ENCODE data around the gene GAREM2. TPM values are rescaled to one million over a fixed set of nuclear protein-coding genes. Genes with fewer than 3 reads are reported as not detected.

Gene GAREM2
- polyA plus RNA-seq, 2 of the 4 experiments (the other 2 are of a cell fraction): 5.1 to 5.9 TPM

DNA sequence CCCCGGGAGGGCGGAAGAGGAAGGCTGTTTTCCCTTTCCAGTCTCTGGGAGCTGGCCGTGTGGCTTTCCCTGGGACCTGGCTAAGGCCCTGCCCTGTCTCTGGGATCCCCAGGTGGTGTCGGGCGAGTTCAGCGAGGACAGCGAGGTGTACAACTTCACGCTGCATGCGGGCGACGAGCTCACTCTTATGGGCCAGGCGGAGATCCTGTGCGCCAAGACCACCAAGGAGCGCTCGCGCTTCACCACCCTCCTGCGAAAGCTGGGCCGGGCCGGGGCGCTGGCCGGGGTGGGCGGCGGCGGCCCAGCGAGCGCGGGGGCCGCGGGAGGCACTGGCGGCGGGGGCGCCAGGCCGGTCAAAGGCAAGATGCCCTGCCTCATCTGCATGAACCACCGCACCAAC lies 11.2 kb downstream of the GAREM2 start:
- ChIA-PET POLR2A (interaction anchor here (0.6 to 1.0 kb wide), 2 partner anchors 9 to 789 kb away, joined by 4 to 9 read pairs; no protein-coding TSS in a partner anchor), CTCF (interaction anchor here (0.6 to 5.4 kb wide), 43 partner anchors 10 to 394 kb away, joined by 3 to 77 read pairs (median 4); partner anchors contain the start of genes ASXL2, GAREM2, HADHA and HADHB)
- DNase-seq (ENCODE audit: low read depth in 1 of 2, low spot score in 1 of 2) (no peak), ATAC-seq (no peak), FAIRE-seq (no peak)
- Histone ChIP-seq H3K4me1 (peaks cover 11% of the 10 kb centered on the region; the same call in 2 of the 3 replicates), H3K4me3 (no peak overlapping the region), H3K27ac (peak overlapping the region; percentile 84 to 93; a peak in 5 of 6 replicates), H3K9me3 (no peaks in the 10 kb centered on the region), H3K4me2 (peak overlapping the region; percentile 88)
- WGBS (ENCODE audit: missing lambda C conversion rate): 98% methylated on average over 34 of the region's 34 CpGs
- TF ChIP-seq, protein P1, sequence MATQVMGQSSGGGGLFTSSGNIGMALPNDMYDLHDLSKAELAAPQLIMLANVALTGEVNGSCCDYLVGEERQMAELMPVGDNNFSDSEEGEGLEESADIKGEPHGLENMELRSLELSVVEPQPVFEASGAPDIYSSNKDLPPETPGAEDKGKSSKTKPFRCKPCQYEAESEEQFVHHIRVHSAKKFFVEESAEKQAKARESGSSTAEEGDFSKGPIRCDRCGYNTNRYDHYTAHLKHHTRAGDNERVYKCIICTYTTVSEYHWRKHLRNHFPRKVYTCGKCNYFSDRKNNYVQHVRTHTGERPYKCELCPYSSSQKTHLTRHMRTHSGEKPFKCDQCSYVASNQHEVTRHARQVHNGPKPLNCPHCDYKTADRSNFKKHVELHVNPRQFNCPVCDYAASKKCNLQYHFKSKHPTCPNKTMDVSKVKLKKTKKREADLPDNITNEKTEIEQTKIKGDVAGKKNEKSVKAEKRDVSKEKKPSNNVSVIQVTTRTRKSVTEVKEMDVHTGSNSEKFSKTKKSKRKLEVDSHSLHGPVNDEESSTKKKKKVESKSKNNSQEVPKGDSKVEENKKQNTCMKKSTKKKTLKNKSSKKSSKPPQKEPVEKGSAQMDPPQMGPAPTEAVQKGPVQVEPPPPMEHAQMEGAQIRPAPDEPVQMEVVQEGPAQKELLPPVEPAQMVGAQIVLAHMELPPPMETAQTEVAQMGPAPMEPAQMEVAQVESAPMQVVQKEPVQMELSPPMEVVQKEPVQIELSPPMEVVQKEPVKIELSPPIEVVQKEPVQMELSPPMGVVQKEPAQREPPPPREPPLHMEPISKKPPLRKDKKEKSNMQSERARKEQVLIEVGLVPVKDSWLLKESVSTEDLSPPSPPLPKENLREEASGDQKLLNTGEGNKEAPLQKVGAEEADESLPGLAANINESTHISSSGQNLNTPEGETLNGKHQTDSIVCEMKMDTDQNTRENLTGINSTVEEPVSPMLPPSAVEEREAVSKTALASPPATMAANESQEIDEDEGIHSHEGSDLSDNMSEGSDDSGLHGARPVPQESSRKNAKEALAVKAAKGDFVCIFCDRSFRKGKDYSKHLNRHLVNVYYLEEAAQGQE (IDR thresholded peaks at IDR 0.05): no peak
- no peak for TF ChIP-seq MYC (IDR thresholded peaks at IDR 0.05; ENCODE audit: borderline replicate concordance, low read length)
- TF ChIP-seq ESRRA (IDR thresholded peaks at IDR 0.05; ENCODE audit: borderline replicate concordance, low read length): no peak
- no peak for TF ChIP-seq ZNF302 (CRISPR knock-in tag; IDR thresholded peaks at IDR 0.05)
- no peak for TF ChIP-seq NPAS2 (CRISPR knock-in tag; IDR thresholded peaks at IDR 0.05; ENCODE audit: borderline replicate concordance)
- TF ChIP-seq EHMT2 (IDR thresholded peaks at IDR 0.05; ENCODE audit: low read depth): no peak
- TF ChIP-seq JUN (IDR thresholded peaks at IDR 0.05): no peak
- TF ChIP-seq MAFK (IDR thresholded peaks at IDR 0.05; ENCODE audit: partially characterized antibody): no peak
- no peak for TF ChIP-seq HOXA7 (CRISPR knock-in tag; IDR thresholded peaks at IDR 0.05)
- TF ChIP-seq FOXS1 (CRISPR knock-in tag; IDR thresholded peaks at IDR 0.05): no peak
- TF ChIP-seq, protein P2, sequence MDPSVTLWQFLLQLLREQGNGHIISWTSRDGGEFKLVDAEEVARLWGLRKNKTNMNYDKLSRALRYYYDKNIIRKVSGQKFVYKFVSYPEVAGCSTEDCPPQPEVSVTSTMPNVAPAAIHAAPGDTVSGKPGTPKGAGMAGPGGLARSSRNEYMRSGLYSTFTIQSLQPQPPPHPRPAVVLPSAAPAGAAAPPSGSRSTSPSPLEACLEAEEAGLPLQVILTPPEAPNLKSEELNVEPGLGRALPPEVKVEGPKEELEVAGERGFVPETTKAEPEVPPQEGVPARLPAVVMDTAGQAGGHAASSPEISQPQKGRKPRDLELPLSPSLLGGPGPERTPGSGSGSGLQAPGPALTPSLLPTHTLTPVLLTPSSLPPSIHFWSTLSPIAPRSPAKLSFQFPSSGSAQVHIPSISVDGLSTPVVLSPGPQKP (IDR thresholded peaks at IDR 0.05; ENCODE audit: low read depth, low read length): no peak
- TF ChIP-seq, protein P3, sequence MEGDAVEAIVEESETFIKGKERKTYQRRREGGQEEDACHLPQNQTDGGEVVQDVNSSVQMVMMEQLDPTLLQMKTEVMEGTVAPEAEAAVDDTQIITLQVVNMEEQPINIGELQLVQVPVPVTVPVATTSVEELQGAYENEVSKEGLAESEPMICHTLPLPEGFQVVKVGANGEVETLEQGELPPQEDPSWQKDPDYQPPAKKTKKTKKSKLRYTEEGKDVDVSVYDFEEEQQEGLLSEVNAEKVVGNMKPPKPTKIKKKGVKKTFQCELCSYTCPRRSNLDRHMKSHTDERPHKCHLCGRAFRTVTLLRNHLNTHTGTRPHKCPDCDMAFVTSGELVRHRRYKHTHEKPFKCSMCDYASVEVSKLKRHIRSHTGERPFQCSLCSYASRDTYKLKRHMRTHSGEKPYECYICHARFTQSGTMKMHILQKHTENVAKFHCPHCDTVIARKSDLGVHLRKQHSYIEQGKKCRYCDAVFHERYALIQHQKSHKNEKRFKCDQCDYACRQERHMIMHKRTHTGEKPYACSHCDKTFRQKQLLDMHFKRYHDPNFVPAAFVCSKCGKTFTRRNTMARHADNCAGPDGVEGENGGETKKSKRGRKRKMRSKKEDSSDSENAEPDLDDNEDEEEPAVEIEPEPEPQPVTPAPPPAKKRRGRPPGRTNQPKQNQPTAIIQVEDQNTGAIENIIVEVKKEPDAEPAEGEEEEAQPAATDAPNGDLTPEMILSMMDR (IDR thresholded peaks at IDR 0.05): no peak
- TF ChIP-seq CHD4 (IDR thresholded peaks at IDR 0.05; ENCODE audit: borderline replicate concordance): no peak
- no peak for TF ChIP-seq SMC3 (IDR thresholded peaks at IDR 0.05)

DNA sequence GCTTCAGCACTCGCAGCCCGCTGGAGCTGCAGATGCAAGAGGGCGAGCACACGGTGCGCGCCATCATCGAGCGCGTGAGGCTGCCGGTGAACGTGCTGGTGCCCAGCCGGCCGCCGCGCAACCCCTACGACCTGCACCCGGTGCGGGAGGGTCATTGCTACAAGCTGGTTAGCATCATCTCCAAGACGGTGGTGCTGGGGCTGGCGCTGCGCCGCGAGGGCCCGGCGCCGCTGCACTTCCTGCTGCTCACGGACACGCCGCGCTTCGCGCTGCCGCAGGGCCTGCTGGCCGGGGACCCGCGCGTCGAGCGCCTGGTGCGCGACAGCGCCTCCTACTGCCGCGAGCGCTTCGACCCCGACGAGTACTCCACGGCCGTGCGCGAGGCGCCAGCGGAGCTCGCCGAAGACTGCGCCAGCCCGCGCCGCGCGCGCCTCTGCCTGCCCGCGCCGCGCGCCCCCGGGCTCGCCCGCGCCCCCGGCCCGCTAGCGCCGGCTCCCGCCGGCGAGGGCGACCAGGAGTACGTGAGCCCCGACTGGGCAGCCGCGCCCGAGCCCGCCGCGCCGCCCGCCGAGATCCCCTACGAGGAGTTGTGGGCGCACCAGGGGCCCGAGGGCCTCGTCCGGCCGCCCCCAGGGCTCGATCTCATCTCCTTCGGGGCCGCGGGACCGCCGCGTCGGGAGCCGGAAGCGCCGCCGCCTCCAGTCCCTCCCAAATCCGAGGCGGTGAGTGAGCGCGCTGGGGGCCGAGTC lies 11.8 kb downstream of the GAREM2 start:
- Histone ChIP-seq H3K27ac (peak overlapping the region; percentile 84 to 93), H3K4me2 (peak overlapping the region; percentile 88), H3K4me1 (peaks cover 7% of the 10 kb centered on the region; the same call in 2 of the 3 replicates), H3K9me3 (no peaks in the 10 kb centered on the region), H3K4me3 (peak overlapping the region; percentile 64)
- 55% methylated on average over 27 of the region's 114 CpGs for WGBS (ENCODE audit: missing lambda C conversion rate)
- CTCF ChIA-PET: interaction anchor here (0.5 to 5.4 kb wide), 63 partner anchors 10 to 395 kb away, joined by 3 to 77 read pairs (median 3); partner anchors contain the start of genes ASXL2, GAREM2, HADHA and HADHB
- peak; percentile 86 to 94 for DNase-seq (ENCODE audit: low read depth in 1 of 2, low spot score in 1 of 2)
- no peak for FAIRE-seq
- POLR2A ChIA-PET: interaction anchor here (0.5 to 1.0 kb wide), 6 partner anchors 9 to 788 kb away, joined by 3 to 9 read pairs (median 4); partner anchors contain the start of gene GAREM2
- peak; percentile 77 to 85 for ATAC-seq
- TF ChIP-seq MAZ (IDR thresholded peaks at IDR 0.05; ENCODE audit: borderline replicate concordance, low read depth, low read length): no peak
- TF ChIP-seq HDAC2 (IDR thresholded peaks at IDR 0.05): no peak
- peak; percentile 33 for TF ChIP-seq POLR2A (IDR thresholded peaks at IDR 0.05; ENCODE audit: low read length)
- TF ChIP-seq HOXB13 (CRISPR knock-in tag; IDR thresholded peaks at IDR 0.05; ENCODE audit: low read depth): 0 out of 2 replicates have a peak, but pooled peaks have one; percentile 31
- TF ChIP-seq BHLHE40 (IDR thresholded peaks at IDR 0.05; ENCODE audit: low read depth, low read length): no peak
- TF ChIP-seq CEBPB (IDR thresholded peaks at IDR 0.05): no peak
- TF ChIP-seq MYC (IDR thresholded peaks at IDR 0.05; ENCODE audit: borderline replicate concordance, low read length): peak; percentile 75; the same call in 1 of the 2 replicates
- peak; percentile 25; the same call in 1 of the 2 replicates for TF ChIP-seq PHF8 (IDR thresholded peaks at IDR 0.05; ENCODE audit: borderline replicate concordance, low read depth)
- TF ChIP-seq SMC3 (IDR thresholded peaks at IDR 0.05): peak; percentile 68
- TF ChIP-seq POLR2AphosphoS2 (conservative IDR thresholded peaks at IDR 0.05; ENCODE audit: low read length): no peak
- TF ChIP-seq, protein P4, sequence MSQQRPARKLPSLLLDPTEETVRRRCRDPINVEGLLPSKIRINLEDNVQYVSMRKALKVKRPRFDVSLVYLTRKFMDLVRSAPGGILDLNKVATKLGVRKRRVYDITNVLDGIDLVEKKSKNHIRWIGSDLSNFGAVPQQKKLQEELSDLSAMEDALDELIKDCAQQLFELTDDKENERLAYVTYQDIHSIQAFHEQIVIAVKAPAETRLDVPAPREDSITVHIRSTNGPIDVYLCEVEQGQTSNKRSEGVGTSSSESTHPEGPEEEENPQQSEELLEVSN (IDR thresholded peaks at IDR 0.05; ENCODE audit: borderline replicate concordance, low read depth): peak; percentile 93
- TF ChIP-seq FOSL2 (IDR thresholded peaks at IDR 0.05): no peak
- TF ChIP-seq FOSL2 (CRISPR knock-in tag; IDR thresholded peaks at IDR 0.05): no peak
- peak; percentile 47 to 62; a peak in 3 of 5 replicates for TF ChIP-seq RAD21 (conservative IDR thresholded peaks at IDR 0.05 in 1 of 2, IDR thresholded peaks at IDR 0.05 in 1 of 2)

Data from A549 (cell line).